GM18505 (cell line): ENCODE results near the gene FLAD1.
"Not testable (repeated sequence)": the region's sequence is repeated elsewhere in the genome, so short reads cannot be mapped to it uniquely, and the experiment has no call there.

Experiments used
- ATAC-seq: cut with Tn5 transposase; IDR thresholded peaks from one replicate; pipeline ENCODE4 v1.9.1; 2021; ENCODE audit not compliant: unreplicated experiment
- POLR2A ChIP-seq: IDR thresholded peaks from 4 replicates; pipeline ENCODE4 v1.6.1; 2011; ENCODE audit warnings: borderline replicate concordance; ENCODE audit not compliant: insufficient read depth, insufficient read length; ENCODE audit errors: extremely low read depth

FLAD1 gene

GRCh38 chr1:154978360-154978759 is 4.8 kb upstream of the FLAD1 start:
- ATAC-seq = no peak
- no peak for TF ChIP-seq POLR2A

- TF ChIP-seq POLR2A = no peak
- ATAC-seq = no peak
Observed at GRCh38 chr1:154982341-154982740, 803 bp upstream of the FLAD1 start.

GRCh38 chr1:154983776-154984466 is 777 bp downstream of the FLAD1 start:
- ATAC-seq = no peak
- no peak for TF ChIP-seq POLR2A

- not testable (repeated sequence) for ATAC-seq
Observed at GRCh38 chr1:154986736-154987135, 3.6 kb downstream of the FLAD1 start.

GRCh38 chr1:154987326-154987725 is 4.2 kb downstream of the FLAD1 start:
- ATAC-seq = no peak
- TF ChIP-seq POLR2A = no peak

GRCh38 chr1:154988058-154988954 is 5.2 kb downstream of the FLAD1 start:
- TF ChIP-seq POLR2A = no peak
- ATAC-seq = no peak

- no peak for ATAC-seq
Observed at GRCh38 chr1:154989195-154989860, 6.2 kb downstream of the FLAD1 start.

GRCh38 chr1:154990276-154990675 is 7.1 kb downstream of the FLAD1 start:
- TF ChIP-seq POLR2A = no peak
- no peak for ATAC-seq

More at GRCh38 chr1:154989195-154989860, 6.2 kb downstream of the FLAD1 start:
- TF ChIP-seq POLR2A = no peak

- TF ChIP-seq POLR2A = no peak
- no peak for ATAC-seq
Observed at GRCh38 chr1:154992721-154993571, 9.8 kb downstream of the FLAD1 start.

- no peak for ATAC-seq
- TF ChIP-seq POLR2A = no peak
Observed at GRCh38 chr1:154993572-154994268, 10.6 kb downstream of the FLAD1 start, which contains the start of gene LENEP. TSS of gene LENEP (plus strand) at chr1:154993586. CDS start at chr1:154993608, 22 bp downstream.

- ATAC-seq = no peak
- TF ChIP-seq POLR2A = no peak
Observed at GRCh38 chr1:154994269-154994587, 11.1 kb downstream of the FLAD1 start.

GRCh38 chr1:154994591-154994990 is 11.4 kb downstream of the FLAD1 start:
- no peak for TF ChIP-seq POLR2A

GRCh38 chr1:154995301-154995983 is 12.3 kb downstream of the FLAD1 start:
- not testable (repeated sequence) for ATAC-seq

More at GRCh38 chr1:154994591-154994990, 11.4 kb downstream of the FLAD1 start:
- no peak for ATAC-seq
